ENCODE results near the gene PNO1. TPM values are rescaled to one million over a fixed set of nuclear protein-coding genes. Genes with fewer than 3 reads are reported as not detected.
A peak's percentile ranks its signal among the peaks of the same experiment; 100 is the strongest.

PNO1 gene
- total RNA-seq, 3 donors from 2014 or later, result 15.4 to 29.5 (median 18.9) TPM

DNA sequence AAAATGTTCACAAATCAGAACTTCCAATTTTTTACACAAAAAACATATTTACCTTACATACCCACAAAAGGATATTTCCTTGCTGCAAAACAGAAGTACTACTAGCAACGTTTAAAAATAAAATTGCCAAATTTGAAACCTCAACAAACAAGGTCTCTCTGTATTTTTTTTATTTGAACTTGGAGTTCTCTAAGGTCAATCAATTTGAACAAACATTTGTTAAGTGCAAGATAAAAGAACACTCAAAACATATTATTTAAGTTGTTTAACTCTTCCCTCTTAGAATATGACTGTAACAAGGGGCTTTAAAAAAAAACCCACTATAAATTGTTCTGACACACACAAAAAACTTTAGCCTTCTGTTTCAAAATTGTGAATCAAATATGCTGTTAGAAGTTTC lies 29.6 kb downstream of the PNO1 start:
- H3K4me1 ChIP-seq, result no peaks in the 10 kb centered on the region
- H3K36me3 ChIP-seq, result no peaks in the 10 kb centered on the region
- H3K27me3 ChIP-seq, result no peaks in the 10 kb centered on the region
- TF ChIP-seq POLR2AphosphoS5 (IDR thresholded peaks at IDR 0.05) (no peak), POLR2A (IDR thresholded peaks at IDR 0.05) (no peak)
- TF ChIP-seq, protein P1, sequence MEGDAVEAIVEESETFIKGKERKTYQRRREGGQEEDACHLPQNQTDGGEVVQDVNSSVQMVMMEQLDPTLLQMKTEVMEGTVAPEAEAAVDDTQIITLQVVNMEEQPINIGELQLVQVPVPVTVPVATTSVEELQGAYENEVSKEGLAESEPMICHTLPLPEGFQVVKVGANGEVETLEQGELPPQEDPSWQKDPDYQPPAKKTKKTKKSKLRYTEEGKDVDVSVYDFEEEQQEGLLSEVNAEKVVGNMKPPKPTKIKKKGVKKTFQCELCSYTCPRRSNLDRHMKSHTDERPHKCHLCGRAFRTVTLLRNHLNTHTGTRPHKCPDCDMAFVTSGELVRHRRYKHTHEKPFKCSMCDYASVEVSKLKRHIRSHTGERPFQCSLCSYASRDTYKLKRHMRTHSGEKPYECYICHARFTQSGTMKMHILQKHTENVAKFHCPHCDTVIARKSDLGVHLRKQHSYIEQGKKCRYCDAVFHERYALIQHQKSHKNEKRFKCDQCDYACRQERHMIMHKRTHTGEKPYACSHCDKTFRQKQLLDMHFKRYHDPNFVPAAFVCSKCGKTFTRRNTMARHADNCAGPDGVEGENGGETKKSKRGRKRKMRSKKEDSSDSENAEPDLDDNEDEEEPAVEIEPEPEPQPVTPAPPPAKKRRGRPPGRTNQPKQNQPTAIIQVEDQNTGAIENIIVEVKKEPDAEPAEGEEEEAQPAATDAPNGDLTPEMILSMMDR (IDR thresholded peaks at IDR 0.05), result no peak
- no peak overlapping the region for H3K4me3 ChIP-seq
- no peaks in the 10 kb centered on the region for H3K9me3 ChIP-seq
- intact Hi-C loops (cut with DNase I; ENCODE audit: low total_unique reads), result no loop called here
- DNase-seq (ENCODE audit: low spot score in 2 of 2), result no peak
- H3K27ac ChIP-seq, result no peak overlapping the region

DNA sequence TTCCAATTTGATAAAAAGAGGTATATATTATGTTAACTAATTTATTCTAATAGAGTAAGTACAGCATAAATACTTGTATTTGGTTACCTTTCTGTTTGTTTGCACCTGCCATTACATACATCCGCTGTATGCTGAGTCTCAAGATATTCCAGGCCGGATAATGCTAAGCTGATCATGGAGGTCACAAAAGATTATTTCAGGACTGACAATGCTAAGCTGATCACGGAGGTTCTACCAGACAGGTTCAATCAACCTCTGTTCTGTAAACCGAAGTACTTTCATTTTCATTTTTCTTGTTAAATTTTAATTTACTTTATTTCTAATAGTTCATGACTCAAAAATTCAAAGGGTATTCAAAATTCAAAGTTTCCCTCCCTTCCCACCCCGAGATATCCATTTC lies 31.1 kb downstream of the PNO1 start:
- Histone ChIP-seq H3K4me3 (no peak overlapping the region), H3K36me3 (no peaks in the 10 kb centered on the region), H3K27me3 (no peaks in the 10 kb centered on the region), H3K4me1 (no peaks in the 10 kb centered on the region), H3K27ac (no peak overlapping the region), H3K9me3 (no peaks in the 10 kb centered on the region)
- no peak for TF ChIP-seq POLR2A (IDR thresholded peaks at IDR 0.05)
- TF ChIP-seq, protein P1 (IDR thresholded peaks at IDR 0.05), result no peak
- no peak for TF ChIP-seq POLR2AphosphoS5 (IDR thresholded peaks at IDR 0.05)
- intact Hi-C loops (cut with DNase I; ENCODE audit: low total_unique reads), result no loop called here
- no peak for DNase-seq (ENCODE audit: low spot score in 2 of 2)

DNA sequence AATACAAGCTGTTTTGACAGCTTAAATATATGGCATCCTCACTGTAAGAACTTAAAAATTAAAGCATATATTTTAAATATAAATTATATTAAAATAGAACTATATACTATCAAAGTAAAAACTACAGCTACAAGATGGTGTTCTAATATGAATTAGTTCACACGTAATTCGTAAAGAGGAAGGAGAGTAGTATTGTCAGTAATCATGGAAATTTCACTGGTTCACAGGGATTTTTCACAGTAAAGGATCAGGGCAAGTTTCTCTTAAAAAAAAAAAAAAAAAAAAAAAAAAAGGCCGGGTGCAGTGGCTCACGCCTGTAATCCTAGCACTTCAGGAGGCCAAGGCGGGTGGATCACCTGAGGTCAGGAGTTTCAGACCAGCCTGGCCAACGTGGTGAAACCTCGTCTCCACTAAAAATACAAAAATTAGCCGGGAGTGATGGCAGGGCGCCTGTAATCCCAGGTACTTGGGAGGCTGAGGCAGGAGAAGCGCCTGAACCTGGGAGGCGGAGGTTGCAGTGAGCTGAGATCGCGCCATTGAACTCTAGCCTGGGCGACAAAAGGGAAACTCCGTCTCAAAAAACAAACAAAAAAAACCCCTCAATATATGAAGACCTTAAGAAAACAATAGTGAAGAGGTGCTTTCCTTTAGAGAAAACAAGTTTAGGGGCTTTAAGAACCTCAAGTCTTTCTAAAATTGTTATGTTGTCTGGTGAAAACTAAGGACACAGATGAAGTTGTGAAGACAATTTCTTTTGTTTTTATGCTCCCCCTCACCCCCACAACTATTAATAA lies 32.5 kb downstream of the PNO1 start:
- Histone ChIP-seq H3K27ac (no peak overlapping the region), H3K4me1 (no peaks in the 10 kb centered on the region), H3K27me3 (no peaks in the 10 kb centered on the region), H3K36me3 (no peaks in the 10 kb centered on the region), H3K9me3 (no peaks in the 10 kb centered on the region), H3K4me3 (no peak overlapping the region)
- no peak for DNase-seq (ENCODE audit: low spot score in 2 of 2)
- intact Hi-C loops (cut with DNase I; ENCODE audit: low total_unique reads), result no loop called here
- TF ChIP-seq, protein P1 (IDR thresholded peaks at IDR 0.05), result no peak
- no peak for TF ChIP-seq POLR2AphosphoS5 (IDR thresholded peaks at IDR 0.05)

DNA sequence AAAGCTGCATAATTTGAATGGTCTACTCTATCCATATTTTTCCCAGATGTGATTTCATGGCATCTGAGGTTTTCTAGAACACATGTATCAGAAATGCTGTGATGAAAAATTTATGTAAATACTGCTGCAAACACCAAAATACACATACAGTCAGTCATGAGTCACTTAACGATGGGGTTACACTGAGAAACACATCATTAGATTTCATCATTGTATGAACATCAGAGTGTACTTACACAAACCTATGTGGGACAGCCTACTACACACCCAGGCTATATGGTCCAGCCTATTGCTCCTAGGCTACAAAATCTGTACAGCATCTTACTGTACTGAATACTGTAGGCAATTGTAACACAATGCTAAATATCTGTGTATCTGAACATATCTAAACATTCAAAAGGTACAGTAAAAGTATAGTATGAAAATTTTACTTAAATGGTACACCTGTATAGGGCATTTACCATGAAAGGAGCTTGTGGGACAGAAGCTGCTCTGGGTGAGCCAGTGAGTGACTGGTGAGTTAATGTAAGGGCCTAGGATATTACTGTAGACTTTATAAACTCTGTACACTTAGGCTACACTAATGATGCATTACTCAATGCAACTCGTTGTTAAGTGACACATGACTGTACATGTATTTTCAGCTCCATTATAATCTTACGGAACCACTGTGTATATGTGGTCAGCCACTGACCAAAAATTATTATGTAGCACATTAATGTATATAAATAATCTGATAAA lies 33.5 kb downstream of the PNO1 start:
- Histone ChIP-seq H3K9me3 (no peaks in the 10 kb centered on the region), H3K27ac (no peak overlapping the region), H3K36me3 (no peaks in the 10 kb centered on the region), H3K27me3 (no peaks in the 10 kb centered on the region), H3K4me3 (no peak overlapping the region), H3K4me1 (peaks cover 0 to 4% of the 10 kb centered on the region in 2 donors)
- intact Hi-C loops (cut with DNase I; ENCODE audit: low total_unique reads), result no loop called here
- no peak for DNase-seq (ENCODE audit: low spot score in 2 of 2)
- TF ChIP-seq, protein P1 (IDR thresholded peaks at IDR 0.05), result no peak
- TF ChIP-seq POLR2A (IDR thresholded peaks at IDR 0.05) (no peak), POLR2AphosphoS5 (IDR thresholded peaks at IDR 0.05) (no peak)

DNA sequence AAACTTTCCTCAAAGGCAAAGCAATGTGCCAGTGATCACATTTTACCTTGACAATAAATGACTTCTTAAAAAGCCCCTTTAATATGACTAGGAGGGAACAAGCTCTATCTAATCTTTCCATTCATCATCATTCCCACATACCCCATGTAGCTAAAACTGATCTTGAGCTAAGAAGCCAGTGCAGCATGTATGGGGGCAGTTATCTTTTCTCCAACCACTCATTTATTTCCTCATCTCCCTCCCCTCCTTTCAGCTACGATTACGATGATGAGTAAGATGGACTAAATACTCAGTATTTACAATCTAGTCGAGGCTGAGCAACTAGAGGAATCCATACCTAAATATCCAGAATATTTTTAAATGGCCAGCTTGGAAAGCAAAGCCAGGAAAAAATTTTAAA lies 35.5 kb downstream of the PNO1 start:
- no peak overlapping the region for H3K4me3 ChIP-seq
- no peaks in the 10 kb centered on the region for H3K36me3 ChIP-seq
- no peak for TF ChIP-seq POLR2AphosphoS5 (IDR thresholded peaks at IDR 0.05)
- DNase-seq (ENCODE audit: low spot score in 2 of 2), result no peak
- H3K9me3 ChIP-seq, result no peaks in the 10 kb centered on the region
- peak overlapping the region in 1 of 2 donors; percentile 23 for H3K27ac ChIP-seq
- H3K4me1 ChIP-seq, result peaks cover 0 to 7% of the 10 kb centered on the region in 2 donors
- intact Hi-C loops (cut with DNase I; ENCODE audit: low total_unique reads), result no loop called here
- no peaks in the 10 kb centered on the region for H3K27me3 ChIP-seq
